LNCaP clone FGC (cell line): Measurements from ENCODE around the gene PNPLA4.
A peak's percentile ranks its signal among the peaks of the same experiment; 100 is the strongest.

Source experiments
- DNase-seq: peaks from one replicate; pipeline ENCODE4 v3.0.0-alpha.2; 2011; ENCODE audit warnings: low read depth
- H3K4me3 ChIP-seq: 2 replicates; pipeline ENCODE4 v1.5.1; 2011; ENCODE audit warnings: mild to moderate bottlenecking, low read depth, low read length, control low read depth
- TF ChIP-seq, protein P1 (sequence below): IDR thresholded peaks from 2 replicates; pipeline ENCODE4 v1.5.1; 2012; ENCODE audit warnings: mild to moderate bottlenecking; ENCODE audit not compliant: control insufficient read depth, insufficient read depth; ENCODE audit errors: extremely low read depth

PNPLA4 gene, protein sequence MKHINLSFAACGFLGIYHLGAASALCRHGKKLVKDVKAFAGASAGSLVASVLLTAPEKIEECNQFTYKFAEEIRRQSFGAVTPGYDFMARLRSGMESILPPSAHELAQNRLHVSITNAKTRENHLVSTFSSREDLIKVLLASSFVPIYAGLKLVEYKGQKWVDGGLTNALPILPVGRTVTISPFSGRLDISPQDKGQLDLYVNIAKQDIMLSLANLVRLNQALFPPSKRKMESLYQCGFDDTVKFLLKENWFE

DNA sequence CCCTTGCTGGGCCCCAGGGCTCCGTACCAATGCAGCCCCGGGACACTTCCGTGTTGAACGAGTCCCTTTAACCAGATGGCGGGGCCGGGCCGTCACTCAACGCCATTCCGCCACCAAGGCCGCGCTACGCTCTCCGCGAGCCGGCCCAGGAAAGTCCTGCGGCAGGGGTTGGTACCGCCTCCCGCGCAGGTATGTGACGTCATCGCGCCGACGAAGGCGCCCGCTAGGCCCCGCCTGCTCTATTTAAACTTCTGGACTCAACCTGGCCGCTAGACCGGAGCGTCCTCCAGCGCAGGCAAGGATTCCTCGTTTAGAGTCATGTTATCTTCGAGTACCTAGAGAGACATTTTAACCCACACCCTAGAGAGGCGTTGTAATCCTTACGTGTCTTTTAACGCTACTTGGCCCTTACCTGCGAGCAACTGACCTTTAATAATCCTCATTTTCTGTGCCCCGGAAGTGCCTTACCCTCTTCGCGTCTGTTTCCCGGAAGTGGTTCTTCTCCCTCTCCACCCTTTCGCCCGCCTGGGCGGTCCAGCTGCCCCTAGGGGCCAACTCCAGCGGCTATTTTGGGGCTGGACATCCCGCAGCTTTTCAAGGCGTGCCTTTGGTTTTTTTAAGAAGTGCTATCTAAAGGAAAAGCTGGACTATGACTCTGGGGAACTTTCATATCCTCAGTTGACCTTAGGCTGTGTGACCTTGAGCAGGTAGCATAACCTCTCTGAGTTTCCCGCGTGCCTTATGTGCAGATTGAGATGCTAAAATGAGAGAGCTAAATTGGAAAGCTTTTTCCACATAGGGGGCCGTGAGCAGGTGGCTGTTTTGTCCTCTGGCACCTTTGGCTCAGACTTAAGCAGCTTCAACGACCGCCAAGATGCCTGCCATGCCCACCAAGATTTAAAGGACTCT is at the start of gene PNPLA4:
PNPLA4 (minus strand) TSS at position 155 of the 909 bp plus-strand sequence. CDS start 1,294 bp downstream, outside the sequence.
- peak within 1 kb of the TSS; percentile 78 for H3K4me3 ChIP-seq
- peak; percentile 51 for DNase-seq

DNA sequence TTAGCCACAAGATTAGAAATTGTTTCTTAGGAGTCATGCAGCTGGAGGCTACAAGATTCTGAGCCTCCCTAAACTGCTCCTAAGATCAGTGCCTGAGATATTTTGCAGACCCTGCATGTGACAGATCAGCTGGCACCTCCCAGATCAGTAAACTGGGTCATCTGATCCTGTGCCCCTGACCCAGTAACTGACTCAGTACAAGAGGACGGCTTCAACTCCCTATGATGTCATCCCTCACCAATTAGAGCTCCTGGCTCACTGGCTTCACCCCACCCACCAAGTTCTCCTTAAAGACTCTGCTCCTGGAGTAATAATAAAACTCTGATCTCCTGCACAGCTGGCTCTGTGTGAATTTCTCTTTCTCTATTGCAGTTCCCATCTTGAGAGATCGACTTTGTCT is 45.4 kb upstream of the PNPLA4 start:
- no peak overlapping the region for H3K4me3 ChIP-seq
- TF ChIP-seq, protein P1, sequence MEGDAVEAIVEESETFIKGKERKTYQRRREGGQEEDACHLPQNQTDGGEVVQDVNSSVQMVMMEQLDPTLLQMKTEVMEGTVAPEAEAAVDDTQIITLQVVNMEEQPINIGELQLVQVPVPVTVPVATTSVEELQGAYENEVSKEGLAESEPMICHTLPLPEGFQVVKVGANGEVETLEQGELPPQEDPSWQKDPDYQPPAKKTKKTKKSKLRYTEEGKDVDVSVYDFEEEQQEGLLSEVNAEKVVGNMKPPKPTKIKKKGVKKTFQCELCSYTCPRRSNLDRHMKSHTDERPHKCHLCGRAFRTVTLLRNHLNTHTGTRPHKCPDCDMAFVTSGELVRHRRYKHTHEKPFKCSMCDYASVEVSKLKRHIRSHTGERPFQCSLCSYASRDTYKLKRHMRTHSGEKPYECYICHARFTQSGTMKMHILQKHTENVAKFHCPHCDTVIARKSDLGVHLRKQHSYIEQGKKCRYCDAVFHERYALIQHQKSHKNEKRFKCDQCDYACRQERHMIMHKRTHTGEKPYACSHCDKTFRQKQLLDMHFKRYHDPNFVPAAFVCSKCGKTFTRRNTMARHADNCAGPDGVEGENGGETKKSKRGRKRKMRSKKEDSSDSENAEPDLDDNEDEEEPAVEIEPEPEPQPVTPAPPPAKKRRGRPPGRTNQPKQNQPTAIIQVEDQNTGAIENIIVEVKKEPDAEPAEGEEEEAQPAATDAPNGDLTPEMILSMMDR, result no peak
- no peak for DNase-seq

More for the DNA sequence above, at the start of gene PNPLA4:
- TF ChIP-seq, protein P1, result no peak

DNA sequence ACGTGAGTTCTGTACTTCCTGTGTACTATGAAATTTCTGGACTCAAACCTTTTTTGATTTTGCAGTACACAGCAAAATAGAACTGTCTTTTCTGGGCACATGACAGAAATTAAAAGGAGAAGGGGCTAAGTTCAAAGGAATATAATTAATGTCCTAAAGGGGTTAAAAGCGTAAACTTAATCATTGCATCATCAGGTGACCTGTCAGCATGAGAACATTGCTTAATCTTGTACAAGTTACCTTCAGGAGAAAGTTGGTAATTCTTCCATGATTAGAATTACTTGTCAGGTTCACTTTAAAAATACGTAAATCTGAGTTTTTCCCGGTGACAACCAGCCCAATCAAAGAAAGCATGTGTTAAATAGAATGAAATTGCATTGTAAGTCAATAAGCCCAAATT is 43.2 kb upstream of the PNPLA4 start:
- H3K4me3 ChIP-seq, result no peak overlapping the region
- no peak for DNase-seq
- TF ChIP-seq, protein P1, result no peak

DNA sequence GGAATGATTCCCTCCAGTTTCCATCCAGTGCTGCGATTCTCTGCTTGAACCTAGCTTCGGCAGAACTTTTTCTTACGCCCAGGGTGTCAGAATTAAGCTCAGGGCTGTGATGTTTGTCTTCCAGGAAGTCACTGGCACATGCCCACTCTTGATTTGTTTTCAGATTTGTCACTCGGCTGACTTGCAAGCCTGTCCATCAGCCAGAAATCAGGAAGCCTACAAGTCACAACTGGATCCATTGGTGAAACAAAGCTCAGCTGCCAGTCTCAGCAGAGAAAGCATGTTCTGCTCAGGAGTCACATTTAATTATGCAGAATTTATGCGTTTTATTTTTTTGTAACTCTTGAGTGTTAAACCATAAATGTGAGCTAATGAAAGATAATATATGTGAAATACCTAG is 38.2 kb upstream of the PNPLA4 start:
- H3K4me3 ChIP-seq, result no peak overlapping the region
- TF ChIP-seq, protein P1, result no peak
- DNase-seq, result no peak

DNA sequence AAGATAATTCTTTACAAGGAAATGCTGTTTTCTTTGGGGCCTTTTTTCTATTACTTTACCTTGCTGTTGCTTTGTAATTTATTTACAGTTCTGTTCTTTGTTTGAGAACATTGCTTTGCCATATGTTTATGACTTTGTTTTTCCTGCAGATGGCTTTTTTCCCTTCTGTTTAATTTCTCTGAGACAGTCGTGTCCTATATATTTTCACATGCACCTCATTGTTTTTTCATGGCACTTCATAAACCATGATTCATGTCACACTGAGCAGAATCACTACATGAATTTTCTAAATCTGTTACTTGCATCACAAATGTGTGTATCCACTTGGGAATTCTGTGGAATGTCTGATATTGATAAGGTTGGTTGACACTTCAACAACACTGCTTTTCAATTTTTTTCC is 33.0 kb upstream of the PNPLA4 start:
- TF ChIP-seq, protein P1, result no peak
- H3K4me3 ChIP-seq, result no peak overlapping the region
- DNase-seq, result no peak

DNA sequence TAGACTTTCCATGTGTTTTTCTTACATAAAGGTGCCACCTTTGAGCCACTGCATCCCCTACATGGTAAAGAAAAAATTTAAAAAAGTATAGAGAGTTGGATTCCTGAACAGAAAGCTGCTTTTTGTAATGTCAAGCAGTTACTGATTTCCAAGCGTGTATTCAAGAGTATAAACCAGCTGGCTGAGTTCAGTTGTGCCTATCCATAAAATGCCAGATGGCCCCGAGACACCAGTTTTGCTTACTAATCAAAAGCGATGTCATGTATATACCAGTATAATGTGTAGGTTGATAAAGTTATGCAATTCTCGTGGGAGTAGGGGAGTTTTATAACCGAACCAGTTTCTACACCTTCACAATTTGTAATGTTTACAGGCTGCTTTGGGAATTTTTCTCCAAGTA is 26.2 kb upstream of the PNPLA4 start:
- DNase-seq, result no peak
- H3K4me3 ChIP-seq, result no peak overlapping the region
- TF ChIP-seq, protein P1, result no peak
